Left renal pelvis (tissue), 4 donors: ENCODE results near the gene TSACC. TPM values are rescaled to one million over a fixed set of nuclear protein-coding genes. Genes with fewer than 3 reads are reported as not detected.
A peak's percentile ranks its signal among the peaks of the same experiment; 100 is the strongest.

Experiments
- DNase-seq, 4 donors: peaks; one replicate each; pipeline ENCODE4 v3.0.0-alpha.2; 2013; ENCODE audit warnings: low read depth in 4 of 4, low spot score in 3 of 4
- polyA plus RNA-seq, 4 donors: library from polyadenylated mRNA; unstranded; fragments of 120-200 nt; gene quantifications; one replicate each; pipeline ENCODE4 v1.2.1, GENCODE V29; 2013; ENCODE audit not compliant: insufficient read length in 4 of 4

Gene TSACC
- polyA plus RNA-seq, 4 donors, result 0.23 to 2.2 (median 0.67) TPM

DNA sequence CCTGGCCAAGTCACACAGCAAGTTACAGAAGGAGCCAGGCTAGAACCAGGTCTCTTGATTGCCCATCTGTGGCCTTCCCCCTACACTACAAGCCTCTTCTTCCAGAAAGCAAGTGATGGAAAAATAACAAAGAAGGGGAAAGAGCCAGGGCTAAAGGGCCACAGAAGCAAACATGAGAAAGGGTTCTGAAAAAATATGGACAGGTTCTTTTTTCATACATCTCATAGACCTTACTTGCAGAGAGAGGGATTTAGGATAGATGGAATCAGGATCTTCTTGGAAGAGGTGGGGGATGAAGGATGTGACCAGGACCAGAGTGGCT, 33.9 kb downstream of the TSACC start:
- DNase-seq, result no peak

DNA sequence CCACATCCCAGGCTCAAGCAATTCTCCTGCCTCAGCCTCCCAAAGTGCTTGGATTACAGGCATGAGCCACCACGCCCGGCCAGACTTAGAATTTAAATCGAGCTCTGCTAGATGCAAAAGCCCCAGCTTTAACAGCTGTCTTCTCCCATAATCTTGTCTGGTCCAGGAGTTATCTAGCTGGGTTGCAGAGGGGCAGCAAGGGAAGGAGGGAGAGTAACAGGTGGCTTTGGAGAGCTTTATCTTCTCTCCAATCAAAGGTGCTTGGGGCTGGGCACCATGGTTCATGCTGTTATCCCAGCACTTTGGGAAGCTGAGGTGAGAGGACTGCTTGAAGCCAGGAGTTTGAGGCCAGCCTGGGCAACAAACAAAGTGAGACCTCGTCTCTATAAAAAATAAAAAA, 34.5 kb downstream of the TSACC start:
- DNase-seq, result no peak

DNA sequence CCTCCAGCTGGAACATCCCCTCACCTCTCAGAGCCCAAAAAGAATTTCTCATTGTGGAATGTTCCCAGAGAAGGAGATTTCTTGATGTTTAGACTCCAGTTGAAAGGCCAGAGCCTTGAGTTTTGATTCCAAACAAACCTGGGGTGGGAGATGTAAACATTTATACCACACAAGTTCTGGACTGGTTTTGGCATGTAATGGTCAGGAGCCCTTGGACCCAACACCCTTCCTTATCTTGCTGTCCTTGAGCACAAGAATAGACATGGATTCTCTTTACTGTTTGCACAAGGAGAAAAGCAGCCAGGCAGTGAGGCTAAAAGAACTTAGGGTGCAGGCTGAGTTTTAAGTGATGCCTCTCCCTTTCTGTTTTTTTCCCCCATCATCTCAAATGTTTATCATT, 35.2 kb downstream of the TSACC start:
- no peak for DNase-seq

DNA sequence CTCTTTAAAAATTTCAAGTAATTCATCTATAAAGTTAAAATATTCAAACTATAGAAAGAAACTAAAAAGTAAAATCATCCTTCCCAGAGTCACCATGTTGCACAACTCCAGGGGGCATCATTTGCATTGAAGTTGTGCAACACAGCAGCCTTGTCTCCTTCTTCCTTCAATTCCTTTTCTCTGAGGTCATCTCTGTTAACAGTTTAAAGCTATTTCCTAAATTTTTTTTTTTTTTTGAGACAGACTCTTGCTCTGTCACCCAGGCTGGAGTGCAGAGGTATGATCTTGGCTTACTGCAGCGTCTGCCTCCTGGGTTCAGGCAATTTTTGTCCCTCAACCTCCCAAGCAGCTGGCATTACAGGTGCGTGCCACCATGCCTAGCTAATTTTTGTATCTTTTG, 37.8 kb downstream of the TSACC start:
- DNase-seq, result no peak

DNA sequence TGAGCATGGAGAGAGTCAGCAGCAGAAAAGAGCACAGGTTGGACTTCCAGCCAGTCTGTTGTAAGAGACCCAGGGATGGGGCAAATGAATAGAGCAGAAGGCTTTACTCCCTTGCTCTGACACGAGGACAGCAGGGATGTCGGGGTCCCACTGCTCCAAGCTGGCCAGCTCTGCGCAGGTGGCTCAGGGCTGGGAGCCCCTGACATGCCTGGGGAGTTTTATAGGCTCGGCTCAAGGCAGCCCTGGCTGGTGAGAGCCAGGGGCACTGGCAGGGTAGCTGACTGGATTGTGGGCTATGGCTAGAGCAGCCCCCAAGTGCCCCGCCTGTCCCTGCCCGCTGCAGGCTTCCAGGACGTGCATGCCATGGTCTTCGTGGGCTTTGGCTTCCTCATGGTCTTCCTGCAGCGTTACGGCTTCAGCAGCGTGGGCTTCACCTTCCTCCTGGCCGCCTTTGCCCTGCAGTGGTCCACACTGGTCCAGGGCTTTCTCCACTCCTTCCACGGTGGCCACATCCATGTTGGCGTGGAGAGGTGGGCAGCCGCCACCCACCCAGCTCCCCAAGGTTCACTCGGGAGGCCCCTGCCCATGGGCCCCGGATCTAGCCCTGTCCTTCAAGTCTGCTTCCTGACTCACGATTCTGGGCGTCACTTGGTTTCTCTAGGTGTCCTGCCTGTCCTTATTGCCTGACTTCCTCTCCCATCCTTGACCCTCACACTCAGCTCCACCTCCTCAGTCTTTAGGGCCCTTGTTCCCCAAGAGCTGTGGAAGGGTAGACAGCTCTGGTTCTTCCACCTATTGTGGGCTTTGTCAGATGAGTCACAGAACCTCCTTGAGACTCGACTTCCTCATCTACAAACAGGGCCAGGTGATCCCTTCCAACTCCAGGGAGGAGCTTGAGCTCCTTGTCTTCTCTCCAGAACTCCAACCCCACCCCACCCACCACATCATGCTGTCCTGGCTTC, 38.9 kb downstream of the TSACC start:
- no peak for DNase-seq

DNA sequence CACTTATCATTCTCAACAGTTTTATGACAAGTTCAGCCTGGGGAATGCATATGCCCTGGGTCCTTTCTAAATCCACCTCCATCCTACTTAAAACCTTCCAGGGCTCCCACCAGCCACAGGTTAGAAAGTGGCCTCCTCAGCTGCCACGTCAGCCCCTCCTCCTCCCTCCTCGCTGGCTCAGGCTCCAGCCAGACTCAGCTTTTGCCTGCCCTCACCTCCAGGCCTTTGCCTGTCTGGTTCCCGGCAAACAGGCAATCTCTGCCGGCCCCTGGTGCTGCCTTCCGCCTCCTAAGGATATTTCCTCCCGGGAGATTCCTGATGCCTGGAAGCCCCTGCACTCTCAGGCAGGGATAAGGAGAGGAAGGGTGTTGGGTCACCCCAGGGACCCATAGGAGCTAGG, 40.2 kb downstream of the TSACC start:
- no peak for DNase-seq

DNA sequence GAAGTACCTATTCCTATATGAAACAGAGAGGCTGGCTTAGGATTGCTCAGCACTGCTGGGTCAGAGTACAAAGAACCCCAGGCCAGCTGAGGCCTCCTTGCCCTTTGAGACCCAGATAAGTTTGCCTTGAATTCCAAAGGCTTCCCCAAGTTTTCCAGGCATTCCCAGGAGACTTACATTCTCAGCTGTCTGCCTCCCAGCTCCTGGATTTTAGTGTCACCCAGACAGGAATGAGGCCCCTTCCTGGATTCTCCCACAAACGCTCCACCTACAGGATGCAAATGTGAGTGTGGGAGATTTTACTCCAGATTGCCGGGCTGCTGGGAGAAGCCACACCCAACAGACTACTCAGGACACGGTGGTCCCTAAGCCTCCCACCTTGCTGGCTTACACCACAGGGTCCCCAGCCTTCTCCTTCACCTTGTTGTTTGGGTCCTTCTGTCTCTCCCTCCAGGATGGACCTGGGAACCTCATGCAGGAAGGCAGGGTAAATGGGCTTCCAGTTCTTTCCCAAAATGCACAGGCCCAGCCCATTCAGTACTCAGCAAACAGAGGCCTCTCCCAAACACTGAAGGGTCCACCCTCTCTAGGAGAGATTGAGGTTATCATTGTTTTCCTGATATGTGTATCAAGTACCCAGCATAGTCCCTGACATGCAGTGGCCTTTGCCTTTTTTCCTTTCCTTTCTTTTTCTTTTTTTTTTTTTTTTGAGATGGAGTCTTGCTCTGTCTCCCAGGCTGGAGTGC, 41.3 kb downstream of the TSACC start:
- DNase-seq, result no peak

DNA sequence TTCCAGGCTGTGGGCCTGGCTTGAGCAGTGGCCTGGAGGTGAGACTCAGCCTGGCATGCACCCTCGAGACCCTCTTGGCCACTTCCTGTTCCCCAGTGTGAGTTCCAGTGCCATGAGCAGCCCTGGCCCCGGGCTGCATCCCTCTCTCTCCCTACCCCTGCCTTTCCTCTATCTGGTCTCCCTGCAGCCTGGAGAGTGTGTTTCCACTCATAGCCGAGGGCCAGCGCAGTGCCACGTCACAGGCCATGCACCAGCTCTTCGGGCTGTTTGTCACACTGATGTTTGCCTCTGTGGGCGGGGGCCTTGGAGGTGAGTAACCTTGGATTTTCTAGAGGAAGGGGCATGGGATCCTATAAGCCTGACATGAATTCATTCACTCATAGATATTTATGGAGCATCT, 44.2 kb downstream of the TSACC start:
- DNase-seq, result no peak

DNA sequence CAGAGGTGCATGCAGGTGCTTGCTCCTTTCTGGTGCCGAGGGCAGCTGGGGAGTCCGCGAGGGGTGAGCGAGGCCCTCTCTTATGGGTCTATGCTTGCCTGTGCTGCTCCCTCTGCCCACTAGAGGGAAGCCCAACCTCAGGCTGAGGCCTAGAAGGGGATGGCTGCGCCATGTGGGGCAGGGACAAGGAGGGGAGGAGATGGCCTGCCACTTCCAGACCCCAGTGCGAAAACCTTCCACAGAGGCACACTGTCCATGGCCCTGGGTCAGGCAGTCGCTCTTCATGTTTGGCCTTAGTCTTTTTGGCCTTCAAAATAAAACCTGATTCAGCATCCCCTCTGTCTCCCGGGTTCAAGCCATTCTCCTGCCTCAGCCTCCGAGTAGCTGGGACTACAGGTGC, 44.7 kb downstream of the TSACC start:
- DNase-seq, result no peak

DNA sequence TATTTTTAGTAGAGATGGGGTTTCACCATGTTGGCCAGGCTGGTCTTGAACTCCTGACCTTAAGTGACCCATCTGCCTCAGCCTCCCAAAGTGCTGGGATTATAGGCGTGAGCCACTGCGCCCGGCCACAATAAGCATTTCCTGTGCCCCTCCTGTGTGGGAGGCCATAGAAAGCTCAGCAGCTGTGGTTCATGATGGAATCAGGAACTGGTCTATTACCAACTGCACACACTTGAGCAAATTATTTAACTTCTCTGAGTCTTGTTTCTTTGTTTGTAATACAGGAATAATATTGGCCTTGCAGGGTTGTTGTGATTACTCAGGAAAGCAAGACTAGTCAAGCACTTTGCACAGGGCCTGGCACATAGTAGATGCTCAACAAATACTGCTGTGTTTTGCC, 45.7 kb downstream of the TSACC start:
- DNase-seq, result no peak

DNA sequence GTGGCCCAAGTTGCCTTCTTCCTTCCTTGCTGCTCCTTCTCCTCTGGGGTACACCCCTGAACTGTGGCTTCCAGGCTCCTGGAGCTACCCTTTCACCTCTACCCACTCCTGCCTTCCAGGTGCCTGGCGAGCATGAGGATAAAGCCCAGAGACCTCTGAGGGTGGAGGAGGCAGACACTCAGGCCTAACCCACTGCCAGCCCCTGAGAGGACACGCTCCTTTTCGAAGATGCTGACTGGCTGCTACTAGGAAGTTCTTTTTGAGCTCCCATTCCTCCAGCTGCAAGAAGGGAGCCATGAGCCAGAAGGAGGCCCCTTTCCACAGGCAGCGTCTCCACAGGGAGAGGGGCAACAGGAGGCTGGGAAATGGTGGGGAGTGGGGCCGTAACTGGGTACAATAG, 46.3 kb downstream of the TSACC start:
- DNase-seq, result no peak

DNA sequence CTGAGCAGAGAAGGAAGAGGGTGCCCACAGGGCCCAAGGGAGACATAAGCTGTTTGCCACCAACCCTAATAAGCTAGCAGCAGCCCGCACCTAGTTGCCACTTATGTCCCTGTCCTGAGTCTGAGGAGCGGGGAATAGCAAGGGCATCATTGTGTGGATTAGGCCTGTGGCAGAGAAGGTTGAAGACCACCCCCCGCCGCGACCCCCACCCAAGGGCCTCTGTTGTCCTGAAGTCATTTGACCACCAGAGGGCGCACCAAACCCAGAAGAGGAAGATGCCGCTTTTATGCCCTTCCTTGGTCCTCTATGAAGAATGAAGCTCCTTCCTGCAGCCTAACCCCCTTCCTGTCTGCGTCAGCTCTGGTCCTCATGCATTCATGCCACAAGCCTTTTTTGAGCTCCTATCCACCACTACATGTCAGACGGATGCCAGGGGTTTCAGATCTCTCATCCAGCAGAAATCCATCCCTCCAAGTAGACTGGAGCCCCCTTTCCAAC, 47.3 kb downstream of the TSACC start:
- DNase-seq, result peak in 1 of 4 donors; percentile 52

DNA sequence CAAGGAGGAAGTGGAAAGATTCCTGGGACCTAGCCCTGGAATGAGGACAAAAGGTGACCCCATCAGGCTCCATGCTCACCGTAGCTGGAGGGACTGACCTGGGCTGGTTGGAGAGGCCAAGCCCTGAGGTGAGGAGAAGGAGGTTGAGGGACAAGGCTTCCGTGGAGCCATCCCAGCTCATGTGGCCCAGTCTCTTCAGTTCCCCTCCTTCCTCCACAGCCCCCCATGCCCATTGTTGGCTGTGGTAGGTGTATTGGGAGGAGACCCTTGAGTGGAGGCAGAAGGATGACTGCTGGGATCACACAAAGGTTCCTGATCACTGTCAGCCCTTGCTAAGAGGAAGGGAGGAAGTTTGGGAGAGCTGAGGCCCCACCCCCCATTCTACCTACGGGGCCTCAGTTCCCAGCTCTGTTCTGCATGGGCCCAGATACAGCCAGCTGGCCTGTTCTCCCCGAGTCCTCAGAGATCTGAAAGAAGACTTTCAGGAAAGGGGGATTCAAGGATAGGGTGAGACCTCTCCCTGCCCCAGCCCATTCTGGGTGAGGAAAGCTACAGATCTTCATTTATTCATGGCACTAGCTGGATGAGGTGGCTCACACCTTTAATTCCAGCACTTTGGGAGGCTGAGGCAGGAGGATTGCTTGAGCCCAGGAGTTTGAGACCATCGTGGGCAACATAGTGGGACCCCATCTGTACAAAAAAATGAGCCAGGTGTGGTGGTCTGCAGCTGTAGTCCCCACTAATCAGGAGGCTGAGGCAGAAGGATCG, 48.0 kb downstream of the TSACC start:
- no peak for DNase-seq

DNA sequence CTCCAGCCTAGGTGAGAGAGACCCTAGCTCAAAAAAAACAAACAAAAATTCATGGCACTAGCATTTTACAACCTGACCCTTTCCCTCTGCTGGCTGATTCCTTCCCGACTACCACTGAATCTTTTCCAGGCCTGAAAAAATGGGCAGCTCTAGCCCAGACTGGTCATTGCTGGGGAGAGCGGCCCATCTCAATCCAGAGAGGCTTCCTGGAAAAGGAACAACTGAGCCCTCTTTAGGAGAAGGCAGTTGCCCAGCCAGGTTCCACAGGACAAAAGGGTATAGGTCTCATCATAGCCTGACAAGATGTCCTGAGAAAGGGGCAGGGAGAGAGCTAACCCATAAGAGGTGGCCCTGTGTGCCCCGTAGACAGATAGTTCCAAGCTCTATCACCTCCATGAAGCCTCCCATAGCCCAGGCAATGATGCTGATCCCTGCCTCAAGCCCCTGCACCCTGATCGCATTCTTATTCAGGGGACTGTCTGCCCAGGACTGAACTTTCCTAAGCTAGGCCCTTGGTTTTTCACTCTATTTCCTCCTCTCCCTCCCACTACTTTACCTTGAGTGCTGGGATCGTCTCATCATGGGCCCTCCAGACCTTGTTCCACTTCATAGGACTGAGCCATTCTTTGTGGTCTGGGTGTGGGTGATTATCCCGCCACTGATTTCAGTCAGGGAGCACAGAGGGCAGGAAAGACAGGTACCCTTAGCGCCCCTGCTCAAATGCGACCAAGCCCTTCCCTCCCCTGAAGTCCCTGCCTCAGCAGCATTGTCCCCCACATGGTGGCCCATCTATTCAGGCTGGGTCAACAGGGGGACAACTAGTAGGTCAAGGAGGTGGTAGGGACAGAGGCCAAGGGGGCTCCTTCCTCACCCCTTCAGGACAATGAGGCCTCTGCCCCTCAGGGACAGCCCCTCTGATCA, 48.9 kb downstream of the TSACC start:
- DNase-seq, result no peak

DNA sequence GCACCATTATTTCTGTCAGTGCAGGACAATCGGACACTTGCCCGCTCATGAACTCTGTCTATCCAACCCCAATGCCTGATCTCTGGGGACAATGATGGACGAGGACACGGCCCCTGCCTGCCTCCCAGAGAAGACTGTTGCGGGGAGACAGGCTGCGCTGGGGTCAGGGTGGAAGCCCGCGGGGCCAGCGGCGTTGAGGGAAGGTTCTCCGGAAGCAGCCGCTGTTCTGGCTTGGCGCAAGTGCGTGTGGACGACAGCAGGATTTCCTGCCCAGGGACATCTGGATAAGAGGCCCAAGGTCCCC, 49.5 kb downstream of the TSACC start:
- DNase-seq, result no peak

DNA sequence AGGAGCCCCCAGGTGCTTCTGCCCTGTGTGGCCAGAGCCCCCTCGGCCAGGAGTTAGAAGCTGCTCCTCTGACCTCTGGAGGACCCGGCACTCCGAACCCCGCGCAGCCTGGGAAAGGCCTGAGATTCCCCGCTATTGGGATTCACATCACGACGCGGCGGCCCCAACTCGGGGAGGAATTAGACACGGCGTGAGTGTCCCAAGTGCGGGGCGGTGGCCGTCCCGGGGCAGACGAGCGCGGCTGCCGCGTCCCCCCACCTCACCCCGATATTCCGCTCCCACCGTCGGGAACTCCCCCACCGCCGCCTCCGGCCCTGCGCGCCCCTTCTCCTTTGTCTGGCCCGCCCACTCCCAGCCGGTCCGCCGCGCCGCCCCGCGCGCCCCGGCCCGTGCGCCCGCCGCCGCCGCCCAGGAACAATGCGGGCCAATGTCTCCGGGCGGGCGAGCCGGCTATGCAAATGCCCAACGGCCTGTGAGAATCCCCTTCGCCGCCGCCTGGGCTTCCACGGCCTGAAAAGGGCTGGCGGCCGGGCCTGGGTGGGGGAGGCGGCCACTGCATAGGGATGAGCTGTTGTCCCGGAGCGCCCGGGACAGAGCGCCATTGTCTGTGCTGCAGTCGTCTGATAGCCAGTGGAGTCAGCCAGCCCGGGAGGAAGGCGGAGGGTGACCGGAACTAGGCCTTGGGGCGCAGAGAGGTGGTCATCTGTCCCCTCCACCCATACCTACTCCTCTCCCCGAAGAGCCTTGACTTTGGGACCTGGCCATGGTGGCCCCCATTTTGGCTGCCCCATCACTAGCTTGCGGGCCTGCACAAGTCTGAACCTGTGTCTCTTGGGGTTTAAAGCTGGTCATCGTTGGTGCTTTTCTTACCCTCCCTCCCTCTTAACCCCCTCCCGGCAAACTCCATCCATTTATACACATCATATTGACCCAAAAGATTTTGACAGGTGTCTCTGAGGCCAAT, 50.1 kb downstream of the TSACC start:
- DNase-seq, result no peak

DNA sequence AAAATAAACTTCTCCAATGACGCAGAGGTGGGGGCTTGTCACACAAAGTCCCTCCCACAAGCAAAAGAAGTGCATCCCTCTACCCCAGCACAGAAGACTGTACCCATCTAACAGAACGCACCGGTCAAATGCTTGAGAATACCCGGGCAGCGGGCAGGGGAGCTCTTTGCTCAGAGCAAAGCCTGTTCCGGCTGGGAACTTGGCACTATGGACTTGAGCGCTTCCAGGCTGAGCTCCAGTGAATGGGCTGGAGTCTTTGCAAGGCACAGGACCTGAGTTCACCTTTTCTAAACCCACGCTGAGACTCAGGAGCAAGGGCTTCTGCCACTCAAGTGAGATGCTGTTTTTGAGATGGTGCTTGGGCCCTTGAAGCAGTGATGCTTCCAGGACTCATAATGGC, 51.0 kb downstream of the TSACC start:
- no peak for DNase-seq

DNA sequence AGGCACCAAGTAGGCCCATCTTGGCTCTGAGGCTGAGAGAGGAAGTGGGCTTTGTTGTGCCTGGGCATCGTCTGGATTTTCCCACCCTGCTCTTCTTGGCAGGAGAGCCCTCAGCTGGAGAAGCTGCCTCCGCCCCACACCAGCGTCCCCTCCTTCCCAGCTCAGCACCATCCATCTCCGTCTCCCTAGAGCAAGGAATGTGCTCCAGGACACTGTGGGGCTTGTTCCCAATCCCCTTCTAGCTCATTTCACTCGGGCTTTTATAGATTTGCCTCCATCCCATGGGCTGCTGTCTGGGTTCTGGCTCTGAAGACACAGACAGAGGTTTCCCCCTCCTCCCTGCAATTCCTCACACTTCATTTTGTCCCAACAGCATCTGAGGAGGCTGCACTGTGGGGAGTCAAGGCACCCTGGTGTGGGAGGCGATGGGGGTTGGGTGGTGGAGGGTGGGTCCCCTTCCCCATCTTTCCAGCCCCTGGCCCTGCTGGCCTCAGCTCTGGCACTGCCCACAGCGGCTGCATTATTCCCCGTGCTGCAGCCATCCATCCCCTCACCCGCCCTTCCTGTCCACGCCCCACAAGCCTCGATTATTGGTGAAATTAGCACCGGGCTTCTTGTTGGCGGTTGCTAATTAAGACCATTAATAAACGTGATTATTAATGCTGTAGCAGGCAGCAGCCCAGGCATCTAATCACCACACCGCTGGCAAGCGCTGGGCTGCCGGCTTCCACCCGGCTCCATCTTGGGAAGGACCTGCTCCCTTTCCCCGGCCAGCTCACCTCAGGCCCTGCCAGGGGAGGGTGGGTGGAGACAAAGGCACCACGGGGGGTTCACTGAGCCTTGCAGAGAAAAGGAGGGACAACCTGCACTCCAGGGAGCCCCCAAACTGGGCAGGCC, 52.4 kb downstream of the TSACC start:
- DNase-seq, result no peak
